Loucy (cell line): ENCODE data around the gene MMP11.

Source experiments
- CTCF ChIP-seq: fragments of 200-600 bp; sonication (generic); conservative IDR thresholded peaks from 2 replicates; pipeline ENCODE4 v1.5.1; 2014; ENCODE audit warnings: mild to moderate bottlenecking, antibody characterized with exemption, low read length
- EZH2phosphoT487 ChIP-seq: fragments of 200-600 bp; IDR thresholded peaks from 2 replicates; pipeline ENCODE4 v1.6.1; 2018; ENCODE audit warnings: antibody characterized with exemption, mild to moderate bottlenecking, moderate library complexity, borderline replicate concordance

- TF ChIP-seq CTCF (no peak), EZH2phosphoT487 (no peak)
Measured at GRCh38 chr22:23782703-23783102, 10.1 kb downstream of the MMP11 start.
